Measurements from ENCODE around the gene PRPSAP2.
"Not testable (repeated sequence)": the region's sequence is repeated elsewhere in the genome, so short reads cannot be mapped to it uniquely, and the experiment has no call there.

The PRPSAP2 gene

DNA sequence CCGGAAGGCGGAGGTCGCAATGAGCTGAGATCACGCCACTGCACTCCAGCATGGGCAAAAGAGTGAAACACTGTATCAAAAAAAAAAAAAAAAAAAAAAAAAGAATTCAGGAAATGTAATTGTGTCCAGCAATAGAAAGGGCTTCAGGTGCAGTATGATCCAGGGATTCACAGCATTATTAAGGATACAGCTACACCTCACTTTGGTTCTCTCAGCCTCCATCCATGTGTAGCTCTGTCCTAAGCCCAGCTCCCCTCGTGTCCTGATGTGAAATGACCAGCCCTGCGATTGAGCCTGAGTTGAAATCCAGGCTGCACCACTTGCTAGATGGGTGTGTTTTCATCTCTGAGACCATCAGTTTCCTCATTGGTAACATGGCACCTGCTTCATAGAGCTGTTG is 97.1 kb downstream of the PRPSAP2 start:
- TF ChIP-seq, protein P1, sequence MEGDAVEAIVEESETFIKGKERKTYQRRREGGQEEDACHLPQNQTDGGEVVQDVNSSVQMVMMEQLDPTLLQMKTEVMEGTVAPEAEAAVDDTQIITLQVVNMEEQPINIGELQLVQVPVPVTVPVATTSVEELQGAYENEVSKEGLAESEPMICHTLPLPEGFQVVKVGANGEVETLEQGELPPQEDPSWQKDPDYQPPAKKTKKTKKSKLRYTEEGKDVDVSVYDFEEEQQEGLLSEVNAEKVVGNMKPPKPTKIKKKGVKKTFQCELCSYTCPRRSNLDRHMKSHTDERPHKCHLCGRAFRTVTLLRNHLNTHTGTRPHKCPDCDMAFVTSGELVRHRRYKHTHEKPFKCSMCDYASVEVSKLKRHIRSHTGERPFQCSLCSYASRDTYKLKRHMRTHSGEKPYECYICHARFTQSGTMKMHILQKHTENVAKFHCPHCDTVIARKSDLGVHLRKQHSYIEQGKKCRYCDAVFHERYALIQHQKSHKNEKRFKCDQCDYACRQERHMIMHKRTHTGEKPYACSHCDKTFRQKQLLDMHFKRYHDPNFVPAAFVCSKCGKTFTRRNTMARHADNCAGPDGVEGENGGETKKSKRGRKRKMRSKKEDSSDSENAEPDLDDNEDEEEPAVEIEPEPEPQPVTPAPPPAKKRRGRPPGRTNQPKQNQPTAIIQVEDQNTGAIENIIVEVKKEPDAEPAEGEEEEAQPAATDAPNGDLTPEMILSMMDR (IDR thresholded peaks at IDR 0.05; ENCODE audit: extremely low read depth, missing control alignments) = no peak
- no peak for DNase-seq (ENCODE audit: low spot score)

DNA sequence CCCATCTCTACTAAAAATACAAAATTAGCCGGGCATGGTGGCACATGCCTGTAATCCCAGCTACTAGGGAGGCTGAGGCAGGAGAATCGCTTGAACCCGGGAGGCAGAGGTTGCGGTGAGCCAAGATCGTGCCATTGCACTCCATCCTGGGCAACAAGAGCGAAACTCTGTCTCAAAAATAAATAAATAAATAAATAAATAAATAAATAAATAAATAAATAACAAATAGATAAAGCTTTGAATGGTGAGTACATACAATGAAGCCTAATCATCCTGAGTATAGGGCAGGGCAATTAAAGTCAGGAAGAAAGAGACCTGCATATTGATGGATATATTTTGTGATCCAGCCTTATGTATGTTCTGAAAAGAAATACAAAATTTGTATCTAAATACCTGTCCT is 98.1 kb downstream of the PRPSAP2 start:
- not testable (repeated sequence) for DNase-seq (ENCODE audit: low spot score)

DNA sequence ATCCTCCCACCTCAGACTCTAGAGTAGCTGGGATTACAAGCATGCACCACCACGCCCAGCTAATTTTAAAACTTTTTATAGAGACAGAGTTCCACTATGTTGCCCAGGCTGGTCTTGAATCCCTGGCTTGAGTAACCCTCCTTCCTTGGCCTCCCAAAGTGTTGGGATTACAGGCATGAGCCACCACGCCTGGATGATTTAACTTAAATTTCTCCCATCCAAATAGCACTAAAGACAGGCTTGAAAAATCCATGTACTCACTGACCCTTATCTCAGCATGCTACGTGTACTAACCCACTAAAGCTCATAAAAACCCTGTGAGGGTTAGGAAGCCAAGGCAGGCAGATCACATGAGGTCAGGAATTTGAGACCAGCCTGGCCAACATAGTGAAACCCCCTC is 98.7 kb downstream of the PRPSAP2 start:
- DNase-seq (ENCODE audit: low spot score) = no peak
- TF ChIP-seq, protein P1 (IDR thresholded peaks at IDR 0.05; ENCODE audit: extremely low read depth, missing control alignments) = no peak

DNA sequence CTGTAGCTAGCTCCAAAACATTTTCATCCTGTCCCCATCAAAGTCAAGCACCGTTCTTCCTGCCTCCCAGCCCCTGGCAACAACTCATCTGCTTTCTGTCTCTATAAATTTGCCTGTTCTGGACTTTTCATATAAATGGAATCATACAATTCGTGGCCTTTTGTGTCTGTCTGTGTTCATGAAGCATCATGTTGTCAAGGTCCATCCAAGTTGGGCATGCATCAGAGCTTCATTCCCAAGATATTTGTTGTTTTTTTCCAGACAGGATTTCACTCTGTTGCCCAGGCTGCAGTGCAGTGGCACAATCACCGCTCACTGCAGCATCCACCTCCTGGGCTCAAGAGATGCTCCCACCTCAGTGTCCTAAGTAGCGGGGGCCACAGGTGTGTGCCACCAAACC is 99.9 kb downstream of the PRPSAP2 start:
- DNase-seq (ENCODE audit: low spot score) = no peak
- TF ChIP-seq, protein P1 (IDR thresholded peaks at IDR 0.05; ENCODE audit: extremely low read depth, missing control alignments) = no peak

DNA sequence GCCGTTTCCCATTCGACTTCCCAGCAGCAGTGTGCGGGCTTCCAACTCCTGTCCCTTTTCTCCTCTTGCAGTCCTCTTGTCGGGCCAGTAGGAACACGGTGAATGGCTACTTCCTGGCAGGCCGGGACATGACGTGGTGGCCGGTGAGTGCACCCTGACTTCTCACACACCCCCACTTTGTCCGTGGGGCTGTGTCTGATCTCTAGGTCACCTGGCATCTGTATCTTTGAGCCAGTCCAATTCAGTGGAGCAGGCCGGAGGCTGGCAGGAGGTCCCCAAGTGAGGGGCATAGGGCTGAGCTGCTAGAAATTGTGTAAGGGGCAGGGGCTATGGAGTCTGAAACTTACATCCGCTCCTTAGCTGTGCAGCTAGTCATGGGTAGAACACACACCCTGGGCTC is 100.7 kb downstream of the PRPSAP2 start:
- TF ChIP-seq, protein P1 (IDR thresholded peaks at IDR 0.05; ENCODE audit: extremely low read depth, missing control alignments) = no peak
- no peak for DNase-seq (ENCODE audit: low spot score)

DNA sequence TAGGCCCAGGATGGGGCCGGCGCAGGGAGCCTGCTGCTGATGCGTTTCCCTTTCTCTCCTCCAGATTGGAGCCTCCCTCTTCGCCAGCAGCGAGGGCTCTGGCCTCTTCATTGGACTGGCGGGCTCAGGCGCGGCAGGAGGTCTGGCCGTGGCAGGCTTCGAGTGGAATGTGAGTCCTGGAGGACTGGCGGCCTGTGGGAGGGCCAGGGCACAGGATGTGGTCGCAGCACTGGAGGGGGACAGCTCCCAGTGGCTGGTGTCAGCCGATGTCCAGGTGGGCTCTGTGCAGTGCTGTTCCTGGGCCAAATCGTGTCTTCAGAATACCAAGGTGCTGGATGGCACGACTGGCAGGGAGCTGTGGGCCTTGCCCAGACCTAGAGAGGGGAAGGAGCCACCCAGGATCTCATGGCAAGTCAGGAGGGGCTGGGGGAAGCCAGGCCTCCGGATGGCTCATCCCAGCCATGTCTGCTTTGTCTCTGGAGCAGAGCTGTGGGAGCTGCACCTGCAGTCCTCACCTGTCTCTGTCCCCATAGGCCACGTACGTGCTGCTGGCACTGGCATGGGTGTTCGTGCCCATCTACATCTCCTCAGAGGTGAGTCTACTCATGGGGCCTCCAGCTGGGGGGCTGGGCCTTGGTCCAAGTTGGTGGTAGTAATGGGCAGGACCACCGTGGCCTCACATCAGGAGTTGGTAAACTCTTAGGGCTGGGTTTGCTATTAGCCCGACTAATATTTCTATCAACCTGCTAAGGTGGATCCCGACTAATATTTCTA is 101.3 kb downstream of the PRPSAP2 start:
- TF ChIP-seq, protein P1 (IDR thresholded peaks at IDR 0.05; ENCODE audit: extremely low read depth, missing control alignments) = no peak
- no peak for DNase-seq (ENCODE audit: low spot score)

DNA sequence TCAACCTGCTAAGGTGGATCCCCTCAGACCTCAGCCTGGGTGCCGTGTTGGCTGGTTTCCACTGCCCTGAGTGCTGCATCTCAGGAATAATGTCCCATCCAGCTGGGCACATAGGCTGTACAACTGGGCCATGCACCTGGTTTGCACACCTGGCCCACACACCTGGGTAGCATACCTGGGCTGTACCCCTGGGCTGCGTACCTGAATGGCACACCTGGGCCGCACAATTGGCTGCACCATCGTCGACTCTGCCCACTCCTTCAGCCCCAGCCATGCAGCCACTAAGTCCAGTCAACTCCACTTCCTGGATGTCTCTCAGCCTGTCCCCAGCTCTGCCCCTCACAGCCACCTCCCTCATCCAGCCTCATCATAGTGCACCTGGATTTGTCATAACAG is 101.9 kb downstream of the PRPSAP2 start:
- TF ChIP-seq, protein P1 (IDR thresholded peaks at IDR 0.05; ENCODE audit: extremely low read depth, missing control alignments) = no peak

DNA sequence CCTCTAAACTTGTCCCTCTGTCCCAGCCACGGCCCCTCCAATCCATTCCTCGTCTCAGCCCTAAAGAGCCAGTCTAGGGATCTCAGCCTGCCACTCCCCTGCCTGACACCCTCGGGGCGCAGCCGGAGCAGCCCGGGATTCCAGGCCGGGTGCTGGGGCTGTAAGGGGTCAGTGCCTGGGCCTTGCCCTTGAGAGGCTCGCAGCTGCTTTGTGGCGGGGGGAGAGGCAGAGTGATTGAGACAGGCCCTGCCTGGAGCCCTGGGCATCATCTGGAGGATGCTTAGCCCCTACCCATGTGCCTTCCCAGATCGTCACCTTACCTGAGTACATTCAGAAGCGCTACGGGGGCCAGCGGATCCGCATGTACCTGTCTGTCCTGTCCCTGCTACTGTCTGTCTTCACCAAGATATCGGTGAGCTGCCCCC is 102.3 kb downstream of the PRPSAP2 start:
- TF ChIP-seq, protein P1 (IDR thresholded peaks at IDR 0.05; ENCODE audit: extremely low read depth, missing control alignments) = no peak
- DNase-seq (ENCODE audit: low spot score) = no peak

More for the DNA sequence above, 101.9 kb downstream of the PRPSAP2 start:
- DNase-seq (ENCODE audit: low spot score) = no peak

Measured in GM20000 (cell line).